GM18868 (cell line): ENCODE results near the gene MAGI3.
"Not testable (repeated sequence)": the region's sequence is repeated elsewhere in the genome, so short reads cannot be mapped to it uniquely, and the experiment has no call there.

Experiments used
- ATAC-seq: cut with Tn5 transposase; IDR thresholded peaks from one replicate; pipeline ENCODE4 v1.9.1; 2021; ENCODE audit warnings: mild to moderate bottlenecking, moderate library complexity; ENCODE audit not compliant: unreplicated experiment

The MAGI3 gene

DNA sequence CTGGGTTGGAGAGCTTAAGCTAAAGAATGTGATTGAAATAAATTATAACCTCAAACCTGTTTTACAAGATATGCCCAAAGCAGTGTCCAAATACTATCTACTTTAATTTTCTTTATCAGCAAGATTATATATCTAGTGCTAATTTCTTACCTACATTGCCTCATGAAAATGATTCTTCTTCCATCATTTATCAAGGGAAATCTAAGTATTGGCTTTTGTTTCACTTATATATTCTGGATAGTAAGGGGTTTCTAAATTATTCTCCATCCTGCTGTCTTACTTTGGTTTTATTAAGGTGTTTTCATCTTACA is 287.8 kb downstream of the MAGI3 start:
- no peak for ATAC-seq

DNA sequence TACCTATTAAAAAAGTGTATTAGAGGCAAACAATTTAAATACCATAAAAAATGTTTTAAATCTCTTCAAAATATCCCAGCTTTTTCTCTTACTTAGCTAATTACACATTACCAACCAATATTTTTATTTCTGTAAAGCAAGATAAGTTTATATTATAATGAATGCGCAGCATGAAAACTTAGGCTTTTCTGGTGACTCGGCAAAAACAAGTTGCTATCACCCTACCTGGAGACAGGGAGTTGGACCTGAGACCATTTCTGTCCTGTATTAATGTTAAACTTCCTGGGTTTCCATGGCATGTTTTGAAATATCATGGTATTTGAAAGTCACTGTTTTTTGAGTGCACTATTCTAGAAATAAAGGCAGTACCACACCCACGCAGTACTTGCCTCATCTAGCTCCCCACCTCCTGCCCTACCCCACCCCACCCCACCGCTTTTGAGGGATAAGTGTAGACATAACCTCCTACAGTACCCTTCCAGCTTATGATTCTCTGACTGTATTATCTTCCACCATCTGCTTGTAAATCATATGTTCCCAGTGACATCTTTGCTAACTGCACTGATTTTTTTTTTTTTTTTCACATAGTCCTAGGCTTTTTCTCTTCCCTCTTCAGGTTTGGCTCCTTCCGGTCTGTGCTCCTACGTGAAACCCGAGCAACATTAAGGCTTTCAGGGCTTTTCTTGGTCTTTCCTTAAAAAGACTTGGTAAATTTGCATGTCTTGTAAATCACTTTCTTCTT is 291.5 kb downstream of the MAGI3 start:
- ATAC-seq: no peak

DNA sequence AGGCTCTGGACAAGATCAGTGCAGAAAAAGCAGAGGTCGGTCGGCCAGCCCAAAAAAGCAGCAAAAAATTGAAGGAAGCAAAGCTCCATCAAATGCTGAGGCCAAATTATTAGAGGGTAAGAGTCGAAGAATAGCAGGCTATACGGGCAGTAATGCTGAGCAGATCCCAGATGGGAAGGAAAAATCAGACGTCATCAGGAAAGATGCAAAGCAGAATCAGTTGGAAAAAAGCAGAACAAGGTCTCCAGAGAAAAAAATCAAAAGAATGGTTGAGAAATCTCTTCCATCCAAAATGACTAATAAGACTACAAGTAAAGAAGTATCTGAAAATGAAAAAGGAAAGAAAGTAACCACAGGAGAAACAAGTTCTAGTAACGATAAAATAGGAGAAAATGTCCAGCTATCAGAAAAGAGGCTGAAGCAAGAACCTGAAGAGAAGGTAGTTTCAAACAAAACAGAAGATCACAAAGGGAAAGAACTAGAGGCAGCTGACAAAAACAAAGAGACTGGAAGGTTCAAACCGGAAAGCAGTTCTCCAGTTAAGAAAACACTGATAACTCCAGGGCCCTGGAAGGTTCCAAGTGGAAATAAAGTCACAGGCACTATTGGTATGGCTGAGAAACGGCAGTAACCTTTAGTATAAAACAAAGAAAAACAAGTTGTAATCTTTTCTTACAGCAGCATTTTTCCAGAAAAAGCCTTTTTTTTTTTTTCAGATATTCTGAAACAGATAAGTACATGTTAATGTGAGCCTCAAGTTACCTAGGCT is 293.3 kb downstream of the MAGI3 start:
- ATAC-seq: no peak

DNA sequence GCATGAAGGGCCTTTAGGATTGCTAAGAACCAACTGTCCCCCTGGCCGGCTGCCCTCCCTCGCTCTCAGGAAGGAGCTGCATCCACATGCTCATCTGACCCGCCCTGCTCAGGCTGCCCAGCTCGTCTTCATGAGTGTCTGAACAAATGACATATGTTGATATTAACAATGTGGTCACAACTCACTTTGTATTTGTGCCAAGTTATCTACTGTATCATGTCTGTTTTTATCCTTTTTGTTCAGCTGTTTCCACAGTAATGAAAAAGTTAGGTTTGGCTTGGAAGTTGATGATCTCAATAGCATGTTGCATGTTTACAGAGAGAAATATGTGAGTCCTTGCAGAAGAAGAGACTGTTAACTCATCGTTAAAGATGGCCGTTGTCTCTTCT is 293.8 kb downstream of the MAGI3 start:
- ATAC-seq: no peak

DNA sequence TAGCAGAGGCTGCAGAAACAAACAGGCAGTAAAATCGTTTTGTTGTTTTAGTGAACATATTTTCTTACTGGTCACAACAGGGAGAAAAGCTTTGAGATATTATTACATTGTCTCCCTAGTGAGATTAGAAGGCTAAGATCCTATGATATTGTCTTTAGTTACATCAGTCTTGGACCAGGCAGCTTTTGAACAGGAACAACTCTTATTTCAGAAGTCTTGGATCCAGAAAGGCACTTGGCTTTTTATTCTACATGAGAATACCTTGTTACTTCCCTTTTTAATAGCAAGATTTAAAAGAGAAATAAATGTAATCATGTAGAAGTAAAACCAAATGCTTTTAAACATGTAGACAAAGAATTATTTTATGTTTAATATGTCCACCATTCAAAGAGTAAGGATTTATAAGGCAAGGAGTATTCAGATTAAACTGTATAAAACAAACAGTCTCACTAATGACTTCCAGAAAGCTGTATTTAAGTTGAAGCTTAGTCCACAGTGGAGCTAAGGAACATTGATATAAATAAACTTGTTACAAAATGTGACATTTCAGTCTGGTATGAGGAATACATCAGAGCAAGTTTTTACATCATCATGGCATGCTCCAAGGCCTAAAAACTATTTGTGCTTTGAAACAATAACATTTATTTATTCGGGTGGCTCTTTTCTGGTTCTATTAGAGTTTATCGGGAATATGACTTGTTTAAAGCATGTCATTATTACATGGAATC is 296.7 kb downstream of the MAGI3 start:
- no peak for ATAC-seq

DNA sequence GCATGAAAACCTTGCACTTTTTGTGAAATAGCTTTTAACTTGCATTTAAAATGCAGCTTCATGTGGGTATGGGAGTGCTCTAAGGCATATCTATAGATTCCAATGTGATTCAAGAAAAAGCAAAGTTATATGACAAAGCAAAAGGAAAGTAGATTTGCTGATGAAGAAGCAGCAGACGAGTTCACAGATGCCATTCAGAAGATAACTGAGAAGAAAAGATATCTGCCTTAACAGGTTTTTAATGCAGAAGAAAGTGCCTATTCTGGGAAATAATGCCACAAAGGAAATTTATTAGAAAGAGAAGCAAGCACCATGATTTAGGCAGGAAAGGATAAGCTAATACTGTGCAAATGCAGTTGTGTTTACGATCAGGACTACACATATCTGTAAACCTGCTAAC is 300.9 kb downstream of the MAGI3 start:
- ATAC-seq: no peak

DNA sequence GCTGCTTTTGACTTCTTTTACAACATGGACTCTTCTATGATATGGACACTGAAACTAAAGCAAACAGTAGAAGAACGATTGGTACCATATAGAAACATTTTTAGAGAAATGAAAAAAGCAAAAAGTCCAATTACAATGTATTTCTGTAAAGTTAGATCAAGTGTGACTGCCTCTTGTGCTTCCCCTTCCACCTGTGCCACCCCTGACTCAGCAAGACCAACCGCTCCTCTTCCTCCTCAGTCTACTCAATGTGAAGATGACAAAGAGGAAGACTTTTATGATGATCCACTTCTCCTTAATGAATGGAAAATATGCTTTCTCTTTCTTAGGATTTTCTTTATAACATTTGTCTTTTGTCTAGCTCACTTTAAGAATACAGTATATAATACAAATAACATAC is 302.0 kb downstream of the MAGI3 start:
- no peak for ATAC-seq

DNA sequence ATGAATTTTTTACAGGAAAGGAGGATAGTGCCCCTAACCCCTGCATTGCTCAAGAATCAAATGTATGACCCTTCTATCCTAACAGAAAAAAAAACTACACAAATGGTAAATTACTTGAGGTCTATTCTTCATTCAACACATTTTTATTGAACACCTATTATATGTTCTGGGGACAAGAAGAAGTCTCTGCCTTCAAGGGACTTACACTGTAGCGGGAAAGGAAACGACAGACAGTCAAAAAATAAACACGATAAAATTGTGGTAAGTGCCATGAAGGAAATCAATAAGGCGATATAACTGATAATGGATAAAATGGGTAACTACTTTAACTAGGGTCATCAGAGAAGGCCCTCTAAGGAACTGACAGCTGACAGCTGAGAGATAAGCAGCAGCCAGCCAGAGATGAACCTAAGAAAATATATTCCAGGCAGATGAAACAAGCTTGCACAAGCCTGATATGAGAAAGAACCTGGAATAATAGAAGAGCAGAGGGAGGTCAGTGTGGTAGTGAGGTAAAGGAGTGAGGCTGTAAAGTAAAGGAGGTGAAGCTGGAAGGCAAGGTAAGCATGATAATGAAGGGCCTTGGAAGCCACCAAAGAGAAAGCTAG is 302.6 kb downstream of the MAGI3 start:
- ATAC-seq: no peak

DNA sequence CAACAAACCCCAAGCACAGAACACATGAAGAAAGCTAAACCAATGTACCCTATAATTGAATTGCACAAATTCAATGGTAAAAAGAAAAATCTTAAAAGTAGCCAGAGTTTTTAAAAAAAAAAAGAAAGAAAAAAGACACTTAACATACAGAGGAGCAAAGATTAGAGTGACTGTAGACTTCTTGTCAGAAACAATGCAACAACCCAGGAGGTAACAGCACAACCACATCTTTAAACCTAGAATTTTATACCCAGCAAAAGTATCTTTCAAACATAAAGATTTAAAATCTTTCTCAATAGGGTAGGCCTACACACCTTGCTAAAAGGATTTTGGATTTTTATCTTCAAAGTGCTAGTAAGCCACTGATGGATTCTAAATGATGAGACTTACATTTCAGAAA is 304.6 kb downstream of the MAGI3 start:
- ATAC-seq: no peak

DNA sequence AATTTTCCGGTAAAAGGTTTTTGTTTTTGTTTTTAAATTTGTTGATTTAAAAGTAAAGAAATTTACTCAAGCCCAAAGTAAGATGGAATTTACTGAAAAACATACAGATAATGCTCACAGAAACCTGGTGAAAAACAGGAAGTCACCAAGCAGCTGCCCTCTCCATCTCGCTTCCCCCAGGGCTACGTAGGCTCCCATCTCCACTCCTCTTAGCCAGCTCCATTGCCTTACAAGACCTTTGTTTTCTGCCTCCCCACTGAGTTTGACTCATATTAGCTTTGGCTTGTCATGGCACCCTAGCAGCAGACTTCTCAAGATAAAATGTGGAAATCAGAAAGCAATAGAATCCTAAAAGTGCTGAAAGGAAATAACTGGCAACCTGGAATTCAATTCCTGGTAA is 311.1 kb downstream of the MAGI3 start:
- no peak for ATAC-seq

DNA sequence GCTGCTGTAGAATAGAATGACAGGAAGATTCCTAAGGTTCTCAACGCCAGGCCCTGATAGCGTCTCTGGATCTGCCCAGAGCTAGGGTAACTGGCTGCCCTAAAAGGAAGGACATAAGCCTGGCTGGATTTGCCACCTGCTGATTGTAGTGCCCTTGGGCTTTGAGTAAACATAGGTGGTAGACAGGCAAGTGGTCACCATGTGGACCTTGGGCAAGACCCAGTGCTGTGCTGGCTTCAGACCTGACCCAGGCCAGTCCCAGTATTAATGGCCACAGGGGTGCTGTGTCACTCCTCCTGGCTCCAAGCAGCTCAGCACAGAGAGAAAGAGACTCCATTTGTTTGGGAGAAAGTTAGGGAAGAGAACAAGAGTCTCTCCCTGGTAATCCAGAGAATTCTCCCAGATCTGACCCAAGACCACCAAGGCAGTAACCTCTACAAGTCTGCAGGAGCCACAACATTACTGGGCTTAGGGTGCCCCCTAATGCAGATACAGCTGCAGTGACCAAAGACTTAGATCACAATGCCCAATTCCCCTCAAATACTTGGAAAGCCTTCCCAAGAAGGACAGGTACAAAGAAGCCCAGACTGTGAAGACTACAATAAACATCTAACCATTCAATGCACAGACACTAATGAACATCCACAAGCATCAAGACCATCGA is 324.4 kb downstream of the MAGI3 start:
- no peak for ATAC-seq

DNA sequence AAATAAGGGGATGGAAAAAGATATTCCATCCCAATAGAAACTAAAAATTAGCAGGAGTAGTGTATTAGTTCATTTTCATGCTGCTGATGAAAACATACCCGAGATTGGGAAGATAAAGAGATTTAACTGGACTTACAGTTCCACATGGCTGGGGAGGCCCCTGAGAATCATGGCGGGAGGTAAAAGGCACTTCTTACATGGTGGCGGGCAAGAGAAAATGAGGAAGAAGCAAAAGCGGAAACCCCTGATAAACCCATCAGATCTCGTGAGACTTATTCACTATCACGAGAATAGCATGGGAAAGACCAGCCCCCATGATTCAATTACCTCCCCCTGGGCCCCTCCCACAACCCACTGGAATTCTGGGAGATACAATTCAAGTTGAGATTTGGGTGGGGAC is 327.2 kb downstream of the MAGI3 start:
- ATAC-seq: not testable (repeated sequence)

DNA sequence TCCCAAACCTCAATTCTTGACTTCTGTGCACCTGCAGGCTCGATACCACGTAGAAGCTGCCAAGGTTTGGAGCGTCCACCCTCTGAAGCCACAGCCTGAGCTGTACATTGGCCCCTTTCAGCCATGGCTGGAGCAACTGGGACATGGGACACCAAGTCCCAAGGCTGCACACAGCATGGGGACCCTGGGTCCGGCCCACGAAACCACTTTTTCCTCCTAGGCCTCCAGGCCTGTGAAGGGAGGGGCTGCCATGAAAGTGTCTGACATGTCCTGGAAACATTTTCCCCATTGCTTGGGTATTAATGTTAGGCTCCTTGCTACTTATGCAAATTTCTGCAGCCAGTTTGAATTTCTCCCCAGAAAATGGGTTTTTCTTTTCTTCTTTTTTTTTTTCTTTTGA is 328.3 kb downstream of the MAGI3 start:
- ATAC-seq: not testable (repeated sequence)

DNA sequence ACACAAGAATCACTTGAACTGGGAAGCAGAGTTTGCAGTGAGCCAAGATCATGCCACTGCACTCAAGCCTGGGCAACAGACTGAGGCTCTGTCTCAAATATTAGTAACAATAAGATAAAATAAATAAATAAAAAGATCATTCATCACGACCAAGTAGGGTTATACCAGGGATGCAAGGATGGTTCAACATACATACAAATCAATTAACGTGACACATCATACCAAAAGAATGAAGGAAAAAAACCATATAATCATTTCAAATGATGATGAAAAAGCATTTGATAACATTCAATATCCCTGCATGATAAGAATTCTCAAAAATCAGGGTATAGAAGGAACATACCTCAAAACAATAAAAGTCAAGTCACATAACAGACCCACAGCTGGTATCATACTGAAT is 330.7 kb downstream of the MAGI3 start:
- ATAC-seq: no peak

DNA sequence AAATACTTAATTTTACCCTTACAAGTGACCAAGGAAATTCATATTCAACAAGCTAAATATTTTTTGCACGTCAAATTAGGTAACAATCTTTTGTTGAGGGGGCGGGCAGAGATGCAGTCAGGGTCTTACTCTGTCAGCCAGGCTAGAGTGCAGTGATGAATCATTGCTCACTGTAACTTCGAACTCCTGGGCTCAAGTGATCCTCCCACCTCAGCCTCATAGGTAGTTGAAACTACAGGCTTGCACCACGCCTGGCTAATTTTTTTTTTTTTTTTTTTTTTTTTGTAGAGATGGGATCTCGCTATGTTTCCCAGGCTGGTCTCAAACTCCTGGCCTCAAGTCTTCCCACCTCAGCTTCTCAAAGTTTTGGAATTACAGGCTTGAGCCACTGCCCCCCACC is 342.5 kb downstream of the MAGI3 start:
- ATAC-seq: no peak

DNA sequence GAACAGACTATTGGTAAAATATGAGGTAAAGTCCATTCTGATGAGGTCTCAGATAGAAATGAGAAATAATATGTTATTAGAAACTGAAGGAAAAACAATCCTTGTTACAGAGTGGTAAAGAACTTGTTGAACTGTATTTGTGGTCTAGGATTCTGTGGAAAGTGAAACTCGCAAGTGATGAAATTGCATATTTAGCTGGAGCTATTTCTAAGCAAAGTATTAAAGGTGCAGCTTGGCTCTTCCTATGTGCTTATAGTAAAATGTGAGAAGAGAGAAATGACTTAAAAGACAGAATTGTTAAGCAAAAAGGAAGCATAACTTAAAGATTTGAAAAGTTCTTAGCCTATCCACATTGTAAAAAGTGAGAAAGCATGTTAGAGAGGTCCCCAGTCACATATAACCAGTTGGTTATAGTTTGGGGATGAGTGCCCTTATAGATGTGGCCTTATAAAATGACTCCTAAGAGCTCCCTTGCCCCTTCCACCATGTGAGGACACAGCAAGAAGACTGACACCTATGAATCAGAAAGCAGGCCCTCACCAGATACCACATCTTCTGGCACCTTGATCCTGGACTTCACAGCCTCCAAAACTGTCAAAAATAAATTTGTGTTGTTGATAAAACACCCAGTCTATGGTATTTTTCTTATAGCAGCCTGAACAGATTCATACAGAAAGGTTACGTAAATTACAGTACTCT is 344.2 kb downstream of the MAGI3 start:
- ATAC-seq: no peak
